Spleen (tissue), 7 donors: Measurements from ENCODE around the gene NPAS4.

ENCODE experiments used
- CTCF ChIP-seq, 11 experiments: fragments of 200-600 bp in 7 of 11; fragments of 450-650 bp in 4 of 11; sonication (generic) in 4 of 11; IDR thresholded peaks in 8 of 11; conservative IDR thresholded peaks in 3 of 11; 1 replicate in 7 of 11; 2 replicates in 4 of 11; pipeline versions ENCODE4 v1.4.0 to v1.8.0; 2016 to 2021; ENCODE audit warnings: antibody characterized with exemption in 11 of 11, inconsistent platforms in 4 of 11, mild to moderate bottlenecking in 1 of 11
- POLR2A ChIP-seq, 3 donors: fragments of 450-650 bp; IDR thresholded peaks; one replicate each; pipeline ENCODE4 v1.5.1; 2017; ENCODE audit warnings: antibody characterized with exemption in 3 of 3, mild to moderate bottlenecking in 1 of 3
- donor health status: DM: no; HTN: no; CAD: no; lungs with moderate emphysema.
- donor health status: DM: no; HTN: no; CAD: no.
- donor health status: DM: no; HTN: no; CAD: no.

- TF ChIP-seq CTCF (IDR thresholded peaks at IDR 0.05 in 8 of 11, conservative IDR thresholded peaks at IDR 0.05 in 3 of 11) (no peak), POLR2A (IDR thresholded peaks at IDR 0.05) (no peak)
Observed at GRCh38 chr11:66470015-66470414, 49.2 kb downstream of the NPAS4 start.
